ENCODE results near the gene MAGEA3. TPM values are rescaled to one million over a fixed set of nuclear protein-coding genes. Genes with fewer than 3 reads are reported as not detected.

Gene MAGEA3
- total and polyA plus RNA-seq, 2 of the 8 experiments (the other 6 are each of a cell fraction or from before 2014, with no cell fraction given), result 0.06 TPM; not detected in 1

- TF ChIP-seq CHD7 (IDR thresholded peaks at IDR 0.05; ENCODE audit: insufficient replicate concordance, low read length), result no peak
- no peak for TF ChIP-seq SAP30 (IDR thresholded peaks at IDR 0.05; ENCODE audit: insufficient read depth, insufficient replicate concordance, low read length)
- no peak for TF ChIP-seq RFX5 (IDR thresholded peaks at IDR 0.05; ENCODE audit: borderline replicate concordance, low read depth, low read length)
- TF ChIP-seq CBX5 (IDR thresholded peaks at IDR 0.05; ENCODE audit: low read depth, low read length), result no peak
- TF ChIP-seq TBP (IDR thresholded peaks at IDR 0.05; ENCODE audit: low read depth, low read length), result no peak
- TF ChIP-seq NANOG (IDR thresholded peaks at IDR 0.05; ENCODE audit: insufficient read depth, low read depth, low read length, poor library complexity, severe bottlenecking), result no peak
- TF ChIP-seq KDM1A (IDR thresholded peaks at IDR 0.05; ENCODE audit: borderline replicate concordance, low read length), result no peak
Measured at GRCh38 chrX:152652060-152652459, 46.5 kb upstream of the MAGEA3 start (continued).

Measured in H1 (cell line).